UCSD-AML1 (cell line): ENCODE results near the gene CDH1.

ENCODE experiments used
- DNase-seq: peaks from one replicate; lab custom pipeline; 2025; ENCODE audit not compliant: unreplicated experiment; lab: John Stamatoyannopoulos, UW

The CDH1 gene

DNA sequence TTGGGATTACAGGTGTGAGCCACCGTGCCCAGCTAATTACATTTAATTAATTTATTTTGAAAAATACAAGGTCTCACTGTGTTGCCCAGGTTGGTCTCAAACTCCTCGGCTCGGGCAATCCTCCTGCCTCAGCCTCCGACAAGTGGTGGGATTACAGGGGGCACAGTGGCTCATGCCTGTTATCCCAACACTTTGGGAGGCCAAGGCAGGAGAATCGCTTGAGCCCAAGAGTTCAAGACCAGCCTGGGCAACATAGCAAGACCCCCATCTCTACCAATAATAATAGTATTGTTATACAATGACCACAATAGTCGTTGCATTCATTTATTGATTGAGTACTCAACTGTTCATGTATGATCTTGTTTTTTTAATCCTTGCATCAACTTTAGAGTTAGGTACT lies 22.0 kb downstream of the CDH1 start:
- no peak for DNase-seq

- DNase-seq: no peak
These were observed 23.7 kb downstream of the CDH1 start for GRCh38 chr16:68760671-68761275.

DNA sequence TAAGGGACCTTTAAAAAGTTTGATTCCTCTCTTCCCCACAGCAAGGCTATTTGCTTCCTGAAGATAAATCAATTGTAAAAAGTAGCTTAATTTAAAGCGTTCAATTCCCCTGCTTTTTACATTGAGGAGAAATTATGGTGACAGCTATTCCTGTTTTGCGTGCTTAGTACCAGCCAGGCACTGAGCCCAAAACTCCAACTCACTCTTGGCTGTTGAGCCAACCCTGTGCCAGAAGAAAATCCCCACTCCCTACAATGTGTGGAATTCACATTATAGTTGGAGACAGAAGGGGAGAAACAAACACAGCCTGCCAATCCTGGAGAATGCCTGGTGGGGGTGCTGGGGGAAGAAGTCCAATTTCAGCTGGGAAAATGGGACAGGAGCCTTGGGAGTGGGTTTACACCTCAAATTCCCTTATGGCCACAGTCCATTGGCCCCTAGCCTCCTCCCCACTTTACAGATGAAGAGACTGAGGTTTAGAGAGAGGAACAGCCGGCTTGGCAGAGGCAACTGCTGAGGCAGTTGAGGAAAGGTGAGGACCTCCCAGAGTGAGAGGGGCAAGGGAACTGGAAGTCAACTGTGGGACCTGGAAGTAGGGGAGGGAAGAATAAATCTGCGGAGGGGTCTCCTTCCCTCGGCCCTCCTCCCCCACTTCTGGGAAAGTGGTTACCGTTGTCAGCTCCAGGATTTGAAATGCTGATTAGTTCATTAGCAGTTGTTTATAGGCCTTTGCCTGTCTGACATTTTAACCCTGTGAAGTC lies 26.1 kb downstream of the CDH1 start:
- DNase-seq: no peak

- no peak for DNase-seq
These were observed 27.8 kb downstream of the CDH1 start for GRCh38 chr16:68764862-68765261.

GRCh38 chr16:68767581-68767980 lies 30.5 kb downstream of the CDH1 start:
- no peak for DNase-seq

DNA sequence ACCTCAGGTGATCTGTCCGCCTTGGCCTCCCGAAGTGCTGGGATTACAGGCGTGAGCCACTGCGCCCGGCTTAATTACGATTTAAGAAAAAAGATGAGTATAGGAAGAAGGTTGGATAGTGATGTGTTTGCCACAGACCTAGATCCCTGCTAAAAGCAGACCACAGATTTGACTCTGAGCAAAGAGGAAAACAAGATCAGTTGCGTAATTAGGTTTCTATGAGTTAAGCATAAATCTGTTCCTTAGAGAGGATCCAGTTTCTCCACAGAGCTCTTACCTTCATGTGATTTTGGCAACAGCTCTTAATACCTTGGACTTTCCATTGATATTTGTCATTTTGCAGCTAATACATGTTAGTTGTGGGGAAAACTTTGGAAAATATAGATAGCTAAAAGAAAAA lies 31.1 kb downstream of the CDH1 start:
- no peak for DNase-seq

DNA sequence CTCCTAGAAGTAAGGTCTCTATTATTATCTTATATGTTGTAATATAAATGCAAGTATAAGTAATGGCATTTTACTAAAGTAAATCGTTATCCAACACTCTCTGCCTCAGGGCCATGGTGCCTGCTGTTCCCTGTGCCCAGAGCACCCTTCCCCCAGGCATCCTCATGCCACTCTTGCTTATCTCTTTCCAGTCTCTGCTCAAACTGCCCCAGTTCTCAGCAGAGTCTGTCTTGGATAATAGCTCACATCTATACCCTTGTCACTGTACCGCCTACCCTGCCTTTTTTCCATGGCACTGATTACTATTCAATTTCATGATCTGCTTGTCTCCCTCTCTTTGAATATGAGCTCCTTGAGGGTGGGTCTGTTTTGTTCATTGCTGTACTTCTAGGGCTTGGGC lies 31.7 kb downstream of the CDH1 start:
- DNase-seq: no peak

DNA sequence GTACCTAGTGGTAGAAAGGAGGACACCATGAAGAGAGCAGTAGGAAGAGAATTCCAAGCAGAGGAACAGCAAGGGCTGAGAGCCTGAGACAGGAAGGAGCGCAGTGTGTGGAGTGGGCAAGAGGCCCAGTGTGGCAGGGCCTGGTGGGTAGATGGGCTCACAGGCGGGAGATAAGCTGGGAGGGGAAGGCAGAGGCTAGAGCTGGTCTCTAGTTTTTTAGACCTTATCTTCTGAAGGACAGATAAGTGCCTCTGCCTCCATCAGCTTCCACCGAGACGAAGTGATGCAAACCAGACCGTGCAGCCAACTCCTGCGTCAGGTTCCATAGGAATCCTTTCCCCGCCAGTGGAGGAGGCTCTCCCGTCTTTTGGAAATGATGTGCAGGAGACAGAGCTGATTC lies 33.6 kb downstream of the CDH1 start:
- DNase-seq: no peak

DNA sequence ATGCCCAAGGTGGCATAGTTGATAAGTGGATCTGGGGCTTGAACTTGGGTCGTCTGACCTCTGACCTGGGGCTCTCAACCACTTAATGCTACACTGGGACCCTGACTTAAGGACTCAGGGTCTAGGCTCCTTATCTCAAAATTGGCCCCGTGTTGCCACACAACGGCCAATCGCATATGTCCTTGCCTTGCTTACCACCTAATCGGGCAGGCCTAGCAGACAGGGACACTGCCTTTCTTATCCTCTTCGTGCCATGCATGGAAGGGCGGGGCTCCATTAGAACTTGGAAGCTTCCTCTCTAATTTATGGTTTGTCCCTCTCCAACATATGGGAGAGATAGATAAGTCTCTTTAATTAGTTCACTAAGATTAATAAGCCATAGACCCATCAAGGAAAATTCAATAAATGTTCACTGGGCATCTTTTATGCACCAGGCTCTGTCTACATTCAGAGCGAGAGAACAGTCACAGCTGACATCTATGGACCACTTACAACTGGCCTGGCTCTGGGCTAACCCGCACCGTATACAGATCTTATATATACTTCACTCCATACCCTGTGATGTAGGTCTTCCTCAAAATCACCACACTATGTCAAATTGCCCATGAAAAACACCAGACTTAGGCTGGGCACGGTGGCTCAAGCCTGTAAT lies 35.1 kb downstream of the CDH1 start:
- no peak for DNase-seq

DNA sequence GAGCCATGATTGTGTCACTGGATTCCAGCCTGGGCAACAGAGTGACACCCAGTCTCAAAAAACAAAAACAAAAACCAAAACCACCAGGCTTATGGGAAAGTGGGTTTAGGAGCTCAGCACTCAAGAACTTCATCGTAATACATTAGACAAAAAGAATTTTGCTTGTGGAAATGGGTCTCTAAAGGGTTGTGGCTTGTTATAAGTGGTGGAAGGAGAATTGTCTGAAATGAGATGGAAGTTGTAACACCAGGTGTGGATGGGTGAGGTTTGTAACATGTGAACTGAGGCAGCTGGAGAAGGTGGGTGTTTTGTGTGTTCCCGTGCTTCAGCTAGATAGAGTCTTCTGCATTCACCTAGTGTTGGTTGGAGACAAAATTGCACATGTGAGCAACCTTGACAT lies 35.8 kb downstream of the CDH1 start:
- DNase-seq: no peak

GRCh38 chr16:68774982-68775634 lies 38.0 kb downstream of the CDH1 start:
- DNase-seq: no peak

GRCh38 chr16:68776821-68777485 lies 39.9 kb downstream of the CDH1 start:
- no peak for DNase-seq

GRCh38 chr16:68778551-68779231 lies 41.6 kb downstream of the CDH1 start:
- DNase-seq: no peak

DNA sequence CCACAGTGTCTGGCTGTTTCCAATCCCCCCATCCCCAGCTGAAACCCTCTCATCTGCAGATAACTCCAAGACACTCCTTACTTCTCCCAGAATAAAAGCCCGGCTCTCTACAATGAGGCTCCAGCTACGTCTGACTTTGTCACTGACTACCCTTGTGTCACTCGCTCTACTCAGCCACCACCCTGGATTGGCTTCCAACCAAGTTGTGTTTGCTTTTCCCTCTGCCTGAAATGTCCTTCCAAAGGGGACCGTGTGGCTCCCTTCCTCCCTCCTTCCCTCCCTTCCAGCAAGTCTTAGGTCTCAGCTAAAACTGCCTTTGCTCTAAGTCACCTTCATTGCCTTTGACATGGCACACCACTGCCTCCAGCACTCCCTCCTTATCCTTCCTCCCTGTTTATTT lies 42.8 kb downstream of the CDH1 start:
- no peak for DNase-seq

DNA sequence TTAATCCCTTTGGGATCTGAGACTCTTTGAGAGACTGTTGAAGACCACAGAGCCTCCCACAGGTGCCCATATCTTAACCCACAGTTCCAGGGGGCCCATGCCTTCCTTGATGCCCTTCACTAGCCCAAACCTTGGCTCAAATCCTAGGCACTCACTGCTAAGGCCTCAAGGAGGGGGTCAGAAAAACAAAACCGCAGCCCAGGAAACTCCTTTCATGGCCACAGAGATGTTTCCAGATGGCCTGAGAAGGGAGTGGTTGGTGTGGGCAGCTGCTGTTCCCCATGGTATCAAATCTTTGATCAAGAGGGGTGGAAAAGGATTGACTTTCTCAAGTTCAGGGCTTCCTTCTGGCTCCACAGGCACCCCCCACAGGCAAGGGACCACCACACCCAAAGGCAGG lies 44.7 kb downstream of the CDH1 start:
- no peak for DNase-seq

DNA sequence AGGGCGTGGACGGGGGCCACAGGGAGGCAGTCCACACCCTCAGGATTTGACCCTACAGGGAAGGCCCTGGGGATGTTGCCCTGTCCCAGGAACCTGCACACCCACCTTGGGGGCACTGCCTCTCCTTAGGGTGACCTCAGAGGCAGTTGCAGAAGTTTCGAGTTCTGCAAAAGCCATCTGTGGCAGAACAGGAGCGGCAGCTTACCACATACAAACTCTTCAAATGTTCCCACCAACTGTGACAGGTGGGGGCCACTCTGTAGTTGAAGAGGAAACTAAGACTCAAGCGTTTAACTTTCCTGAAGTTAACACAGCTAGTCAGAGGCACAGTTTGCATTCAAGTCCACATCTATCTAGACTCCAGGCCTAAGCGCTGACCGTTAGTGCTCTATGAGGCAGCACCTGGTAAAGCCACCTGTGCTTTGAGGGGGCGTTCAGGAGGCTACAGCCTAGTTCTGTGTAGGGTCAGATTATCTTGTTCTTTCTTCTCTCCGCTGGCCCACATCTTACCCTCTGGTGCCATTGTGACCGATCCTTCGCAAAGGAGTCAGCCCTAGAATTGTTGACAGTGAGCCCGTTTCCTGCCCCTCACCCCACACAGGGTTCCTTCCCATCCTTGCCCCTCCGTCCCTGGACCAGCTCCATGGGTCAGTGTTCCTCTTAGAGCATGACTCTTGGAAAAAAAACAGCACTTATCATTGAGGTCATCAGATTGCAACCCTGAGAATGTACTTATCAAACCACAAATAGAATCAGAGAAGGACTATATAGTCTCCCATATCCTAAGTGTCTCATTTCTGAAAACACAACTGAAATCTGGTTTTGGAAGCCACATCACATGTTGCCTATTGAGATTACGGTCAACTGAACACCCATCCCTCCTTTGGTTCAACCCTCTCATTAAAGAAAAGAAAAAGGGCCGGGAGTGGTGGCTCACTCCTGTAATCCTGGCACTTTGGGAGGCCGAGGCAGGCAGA lies 45.4 kb downstream of the CDH1 start:
- no peak for DNase-seq

GRCh38 chr16:68784226-68784625 lies 47.1 kb downstream of the CDH1 start:
- DNase-seq: no peak

DNA sequence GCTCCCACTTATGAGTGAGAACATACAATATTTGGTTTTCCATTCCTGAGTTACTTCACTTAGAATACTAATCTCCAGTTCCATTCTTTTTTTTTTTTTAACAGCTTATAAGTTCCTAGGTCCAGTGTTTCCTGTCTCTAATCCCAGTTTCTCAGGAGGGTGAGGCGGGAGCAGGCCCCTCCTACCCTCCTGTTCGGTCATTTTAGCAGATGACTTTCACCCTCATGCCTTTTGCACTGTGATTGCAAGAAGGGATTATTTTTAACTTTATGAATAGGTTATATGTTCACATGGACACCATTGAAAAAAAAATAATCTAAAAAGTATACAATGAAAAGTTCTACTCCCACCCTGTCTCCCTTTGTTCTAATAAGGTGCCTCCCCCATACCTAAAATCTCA lies 47.6 kb downstream of the CDH1 start:
- no peak for DNase-seq

DNA sequence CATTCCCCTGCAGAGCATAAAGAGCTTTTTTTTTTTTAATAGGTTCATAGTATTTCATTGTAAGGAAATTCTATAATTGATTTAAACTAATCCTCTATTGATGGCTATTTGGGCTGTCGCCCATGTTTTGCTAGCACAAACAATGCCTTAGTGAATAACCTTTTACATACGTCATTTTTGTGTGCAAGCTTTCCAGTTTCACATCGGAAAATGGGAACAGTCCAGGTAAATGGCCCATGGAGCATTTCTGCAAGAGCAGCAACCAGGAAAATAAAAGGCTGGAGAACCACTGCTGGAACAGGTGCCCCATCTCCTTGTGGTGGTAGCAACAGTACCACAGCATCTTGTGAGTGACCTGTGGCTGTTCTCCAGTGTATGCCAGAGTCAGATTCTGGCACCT lies 48.6 kb downstream of the CDH1 start:
- no peak for DNase-seq
